GM21528 (cell line): ENCODE measurements around the gene CHCHD1.
"Not testable (repeated sequence)": the region's sequence is repeated elsewhere in the genome, so short reads cannot be mapped to it uniquely, and the experiment has no call there.

Experiments used
- ATAC-seq: cut with Tn5 transposase; IDR thresholded peaks from one replicate; pipeline ENCODE4 v1.9.1; 2021; ENCODE audit warnings: mild to moderate bottlenecking, moderate library complexity; ENCODE audit not compliant: unreplicated experiment, low FRiP score

CHCHD1 gene

DNA sequence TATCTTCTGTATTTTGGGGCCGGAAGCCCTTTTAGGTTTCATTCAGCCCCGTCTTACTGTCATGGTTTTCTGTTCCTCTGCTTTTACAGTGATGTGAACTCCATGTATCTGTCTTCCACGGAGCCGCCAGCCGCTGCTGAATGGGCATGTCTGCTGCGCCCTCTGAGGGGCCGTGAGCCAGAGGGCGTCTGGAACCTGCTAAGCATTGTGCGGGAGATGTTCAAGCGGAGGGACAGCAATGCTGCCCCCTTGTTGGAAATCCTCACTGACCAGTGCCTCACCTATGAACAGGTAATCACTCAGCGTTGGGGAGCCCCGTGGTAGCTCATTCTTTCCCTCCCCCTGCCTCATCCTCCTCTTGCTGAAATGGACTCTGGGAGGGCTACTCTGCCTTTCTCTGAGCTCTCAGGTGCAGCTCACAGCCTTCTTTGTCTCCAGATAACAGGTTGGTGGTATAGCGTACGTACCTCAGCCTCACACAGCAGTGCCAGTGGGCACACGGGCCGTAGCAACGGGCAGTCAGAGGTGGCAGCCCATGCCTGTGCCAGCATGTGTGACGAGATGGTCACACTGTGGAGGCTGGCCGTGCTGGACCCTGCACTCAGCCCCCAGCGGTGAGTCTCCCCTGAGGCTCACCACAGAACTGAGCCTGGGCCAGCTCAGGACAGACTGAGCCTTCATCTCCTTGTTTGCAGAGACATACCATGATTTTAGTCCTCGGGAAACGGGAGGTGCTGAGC is 9.2 kb downstream of the CHCHD1 start:
- ATAC-seq, result no peak

DNA sequence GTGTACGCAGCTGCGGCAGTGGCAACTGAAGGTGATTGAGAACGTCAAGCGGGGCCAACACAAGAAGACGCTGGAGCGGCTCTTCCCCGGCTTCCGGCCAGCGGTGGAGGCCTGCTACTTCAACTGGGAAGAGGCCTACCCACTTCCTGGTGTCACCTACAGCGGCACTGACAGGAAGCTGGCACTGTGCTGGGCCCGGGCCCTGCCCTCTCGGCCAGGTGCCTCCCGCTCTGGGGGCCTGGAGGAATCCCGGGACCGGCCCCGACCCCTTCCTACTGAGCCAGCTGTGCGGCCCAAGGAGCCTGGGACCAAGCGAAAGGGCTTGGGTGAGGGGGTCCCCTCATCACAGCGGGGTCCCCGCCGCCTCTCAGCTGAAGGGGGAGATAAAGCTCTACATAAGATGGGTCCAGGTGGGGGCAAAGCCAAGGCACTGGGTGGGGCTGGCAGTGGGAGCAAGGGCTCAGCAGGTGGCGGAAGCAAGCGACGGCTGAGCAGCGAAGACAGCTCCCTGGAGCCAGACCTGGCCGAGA is 10.1 kb downstream of the CHCHD1 start:
- no peak for ATAC-seq

DNA sequence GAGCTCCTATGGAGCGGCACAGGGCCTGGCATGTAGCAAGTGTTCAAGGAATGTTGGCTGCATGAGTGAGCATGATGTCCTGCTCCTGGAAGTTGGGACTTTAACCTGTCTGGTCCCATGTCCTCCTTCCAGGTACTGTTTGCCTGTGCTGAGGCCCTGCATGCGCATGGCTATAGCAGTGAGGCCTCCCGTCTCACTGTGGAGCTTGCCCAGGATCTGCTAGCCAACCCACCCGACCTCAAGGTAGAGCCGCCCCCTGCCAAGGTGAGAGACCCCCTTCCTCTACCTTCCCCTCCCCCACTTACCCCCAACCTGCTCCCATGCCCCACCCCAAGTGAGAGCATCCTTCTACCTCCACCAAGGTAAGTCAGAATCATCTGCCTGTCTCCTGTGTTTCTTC is 11.6 kb downstream of the CHCHD1 start:
- no peak for ATAC-seq

DNA sequence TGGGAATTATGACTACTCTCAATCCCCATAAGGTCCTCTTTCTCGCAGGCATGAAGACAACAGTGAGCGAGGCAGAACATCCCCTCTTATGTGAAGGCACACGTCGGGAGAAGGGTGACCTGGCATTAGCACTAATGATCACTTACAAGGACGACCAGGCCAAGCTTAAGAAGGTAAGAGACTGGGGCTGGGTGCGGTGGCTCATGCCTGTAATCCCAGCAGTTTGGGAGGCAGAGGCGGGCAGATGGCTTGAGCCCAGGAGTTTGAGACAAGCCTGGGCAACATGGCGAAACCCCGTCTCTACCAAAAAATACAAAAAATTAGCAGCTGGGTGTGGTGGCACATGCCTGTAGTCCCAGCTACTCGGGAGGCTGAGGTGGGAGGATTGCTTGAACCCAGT is 13.6 kb downstream of the CHCHD1 start:
- ATAC-seq, result not testable (repeated sequence)

DNA sequence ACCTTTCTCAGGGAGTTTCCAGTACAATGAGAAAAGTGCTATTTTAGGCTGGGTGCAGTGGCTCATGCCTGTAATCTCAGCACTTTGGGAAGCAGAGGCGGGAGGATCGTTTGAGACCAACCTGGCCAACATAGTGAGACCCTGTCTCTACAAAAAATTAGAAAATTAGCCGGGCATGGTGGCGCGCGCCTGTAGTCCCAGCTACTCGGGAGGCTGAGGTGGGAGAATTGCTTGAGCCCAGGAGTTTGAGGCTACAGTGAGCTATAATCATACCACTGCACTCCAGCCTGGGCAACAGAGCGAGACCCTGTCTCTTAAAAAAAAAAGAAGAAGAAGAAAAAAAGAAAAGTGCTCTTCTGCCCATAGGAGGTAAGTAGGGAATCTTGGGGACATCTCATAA is 14.2 kb downstream of the CHCHD1 start:
- not testable (repeated sequence) for ATAC-seq

DNA sequence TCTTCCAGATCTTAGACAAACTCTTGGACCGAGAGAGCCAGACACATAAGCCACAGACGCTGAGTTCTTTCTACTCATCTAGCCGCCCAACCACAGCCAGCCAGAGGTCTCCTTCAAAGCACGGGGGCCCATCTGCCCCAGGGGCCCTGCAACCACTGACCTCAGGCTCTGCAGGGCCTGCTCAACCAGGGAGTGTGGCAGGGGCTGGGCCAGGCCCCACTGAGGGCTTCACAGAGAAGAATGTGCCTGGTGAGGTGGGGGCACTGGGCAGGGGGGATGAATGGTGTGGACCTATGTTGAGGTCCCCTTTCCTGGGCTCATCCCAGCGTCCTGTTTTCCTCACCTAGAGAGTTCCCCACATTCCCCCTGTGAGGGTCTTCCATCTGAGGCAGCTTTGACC is 14.9 kb downstream of the CHCHD1 start:
- no peak for ATAC-seq

DNA sequence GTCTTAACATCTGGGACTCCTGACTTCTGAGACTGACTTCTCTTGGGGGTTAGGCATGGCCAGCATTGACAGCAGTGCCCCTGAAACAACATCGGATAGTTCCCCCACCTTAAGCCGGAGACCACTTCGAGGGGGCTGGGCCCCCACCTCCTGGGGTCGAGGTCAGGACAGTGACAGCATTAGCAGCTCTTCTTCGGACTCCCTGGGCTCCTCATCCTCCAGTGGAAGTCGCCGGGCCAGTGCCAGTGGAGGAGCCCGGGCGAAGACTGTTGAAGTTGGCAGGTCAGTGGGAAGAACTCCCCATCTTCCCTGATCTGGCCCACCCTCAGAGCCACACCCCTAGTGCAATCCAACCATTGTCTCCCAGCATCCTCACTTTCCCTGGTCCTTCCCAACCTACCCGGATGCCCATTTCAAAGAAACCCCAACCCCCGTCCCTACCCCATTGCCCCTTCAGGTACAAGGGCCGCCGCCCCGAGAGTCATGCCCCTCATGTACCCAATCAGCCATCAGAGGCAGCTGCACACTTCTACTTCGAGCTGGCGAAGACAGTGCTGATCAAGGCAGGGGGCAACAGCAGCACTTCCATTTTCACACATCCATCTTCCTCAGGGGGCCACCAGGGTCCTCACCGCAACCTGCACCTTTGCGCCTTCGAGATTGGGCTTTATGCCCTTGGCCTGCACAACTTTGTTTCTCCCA is 15.6 kb downstream of the CHCHD1 start:
- no peak for ATAC-seq

DNA sequence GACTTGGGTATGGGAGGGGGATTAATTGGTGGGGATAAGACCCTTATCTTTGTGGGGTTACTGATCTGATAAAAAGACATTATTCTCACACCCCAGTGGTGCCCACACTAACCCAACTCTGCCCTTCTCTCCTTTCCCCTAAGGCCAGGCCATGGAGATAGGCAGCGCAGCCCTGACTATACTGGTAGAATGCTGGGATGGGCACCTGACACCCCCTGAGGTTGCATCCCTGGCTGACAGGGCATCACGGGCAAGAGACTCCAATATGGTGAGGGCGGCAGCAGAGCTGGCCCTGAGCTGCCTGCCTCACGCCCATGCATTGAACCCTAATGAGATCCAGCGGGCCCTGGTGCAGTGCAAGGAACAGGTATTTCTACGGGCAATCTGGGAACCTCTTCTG is 16.2 kb downstream of the CHCHD1 start:
- no peak for ATAC-seq

DNA sequence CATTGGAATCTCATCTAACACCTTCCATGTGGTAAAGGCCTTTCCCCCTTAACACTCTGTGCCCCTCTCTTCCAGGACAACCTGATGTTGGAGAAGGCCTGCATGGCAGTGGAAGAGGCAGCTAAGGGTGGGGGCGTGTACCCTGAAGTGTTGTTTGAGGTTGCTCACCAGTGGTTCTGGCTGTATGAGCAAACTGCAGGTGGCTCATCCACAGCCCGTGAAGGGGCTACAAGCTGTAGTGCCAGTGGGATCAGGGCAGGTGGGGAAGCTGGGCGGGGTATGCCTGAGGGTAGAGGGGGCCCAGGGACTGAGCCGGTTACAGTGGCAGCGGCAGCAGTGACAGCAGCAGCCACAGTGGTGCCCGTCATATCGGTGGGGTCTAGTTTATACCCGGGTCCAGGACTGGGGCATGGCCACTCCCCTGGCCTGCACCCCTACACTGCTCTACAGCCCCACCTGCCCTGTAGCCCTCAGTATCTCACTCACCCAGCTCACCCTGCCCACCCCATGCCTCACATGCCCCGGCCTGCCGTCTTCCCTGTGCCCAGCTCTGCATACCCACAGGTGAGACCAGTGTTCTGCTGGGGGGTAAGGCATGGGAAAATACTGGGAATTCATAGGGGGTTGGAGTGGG is 17.2 kb downstream of the CHCHD1 start:
- ATAC-seq, result no peak

DNA sequence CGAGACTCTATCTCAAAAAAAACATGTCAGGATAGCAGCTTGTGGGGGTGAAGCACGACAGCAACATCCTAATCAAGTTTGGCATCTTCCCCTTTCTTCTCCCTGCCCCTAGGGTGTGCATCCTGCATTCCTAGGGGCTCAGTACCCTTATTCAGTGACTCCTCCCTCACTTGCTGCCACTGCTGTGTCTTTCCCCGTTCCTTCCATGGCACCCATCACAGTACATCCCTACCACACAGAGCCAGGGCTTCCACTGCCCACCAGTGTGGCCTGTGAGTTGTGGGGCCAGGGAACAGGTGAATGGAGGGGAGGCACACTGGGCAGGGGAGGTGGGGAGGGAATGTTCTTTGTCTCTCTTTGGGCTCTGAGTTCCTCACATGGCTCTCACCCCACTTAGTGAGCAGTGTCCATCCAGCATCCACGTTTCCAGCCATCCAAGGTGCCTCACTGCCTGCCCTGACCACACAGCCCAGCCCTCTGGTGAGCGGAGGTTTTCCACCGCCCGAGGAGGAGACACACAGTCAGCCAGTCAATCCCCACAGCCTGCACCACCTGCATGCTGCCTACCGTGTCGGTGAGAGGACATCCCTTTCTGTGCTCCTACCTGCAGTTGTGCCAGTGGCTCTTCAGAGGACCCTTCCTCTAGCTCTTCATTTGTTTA is 18.2 kb downstream of the CHCHD1 start:
- ATAC-seq, result no peak

DNA sequence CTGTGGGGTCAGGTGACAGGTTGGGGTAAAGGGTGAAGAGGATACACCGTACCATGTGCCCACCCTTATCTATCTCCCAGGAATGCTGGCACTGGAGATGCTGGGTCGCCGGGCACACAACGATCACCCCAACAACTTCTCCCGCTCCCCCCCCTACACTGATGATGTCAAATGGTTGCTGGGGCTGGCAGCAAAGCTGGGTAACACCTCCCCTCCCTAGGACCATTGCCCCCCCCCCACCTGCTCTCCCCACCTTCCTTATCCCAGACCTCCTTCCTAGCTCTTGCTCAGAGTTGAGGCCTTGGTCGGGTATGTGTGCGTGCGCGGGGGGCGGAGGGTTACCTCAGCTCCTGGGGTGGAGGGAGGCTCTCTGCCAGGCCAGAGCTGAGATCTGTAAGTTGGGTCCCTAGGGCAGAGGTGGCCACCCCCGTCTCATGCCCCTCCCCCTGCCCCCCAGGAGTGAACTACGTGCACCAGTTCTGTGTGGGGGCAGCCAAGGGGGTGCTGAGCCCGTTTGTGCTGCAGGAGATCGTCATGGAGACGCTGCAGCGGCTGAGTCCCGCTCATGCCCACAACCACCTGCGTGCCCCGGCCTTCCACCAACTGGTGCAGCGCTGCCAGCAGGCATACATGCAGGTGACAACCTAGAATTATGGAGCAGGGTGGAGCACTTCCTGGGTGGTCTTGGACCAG is 18.9 kb downstream of the CHCHD1 start:
- no peak for ATAC-seq

DNA sequence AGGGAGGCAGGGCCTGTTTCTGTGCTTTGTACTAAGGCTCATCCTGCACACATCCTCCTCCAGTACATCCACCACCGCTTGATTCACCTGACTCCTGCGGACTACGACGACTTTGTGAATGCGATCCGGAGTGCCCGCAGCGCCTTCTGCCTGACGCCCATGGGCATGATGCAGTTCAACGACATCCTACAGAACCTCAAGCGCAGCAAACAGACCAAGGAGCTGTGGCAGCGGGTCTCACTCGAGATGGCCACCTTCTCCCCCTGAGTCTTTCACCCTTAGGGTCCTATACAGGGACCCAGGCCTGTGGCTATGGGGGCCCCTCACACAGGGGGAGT is 19.4 kb downstream of the CHCHD1 start:
- ATAC-seq, result no peak

DNA sequence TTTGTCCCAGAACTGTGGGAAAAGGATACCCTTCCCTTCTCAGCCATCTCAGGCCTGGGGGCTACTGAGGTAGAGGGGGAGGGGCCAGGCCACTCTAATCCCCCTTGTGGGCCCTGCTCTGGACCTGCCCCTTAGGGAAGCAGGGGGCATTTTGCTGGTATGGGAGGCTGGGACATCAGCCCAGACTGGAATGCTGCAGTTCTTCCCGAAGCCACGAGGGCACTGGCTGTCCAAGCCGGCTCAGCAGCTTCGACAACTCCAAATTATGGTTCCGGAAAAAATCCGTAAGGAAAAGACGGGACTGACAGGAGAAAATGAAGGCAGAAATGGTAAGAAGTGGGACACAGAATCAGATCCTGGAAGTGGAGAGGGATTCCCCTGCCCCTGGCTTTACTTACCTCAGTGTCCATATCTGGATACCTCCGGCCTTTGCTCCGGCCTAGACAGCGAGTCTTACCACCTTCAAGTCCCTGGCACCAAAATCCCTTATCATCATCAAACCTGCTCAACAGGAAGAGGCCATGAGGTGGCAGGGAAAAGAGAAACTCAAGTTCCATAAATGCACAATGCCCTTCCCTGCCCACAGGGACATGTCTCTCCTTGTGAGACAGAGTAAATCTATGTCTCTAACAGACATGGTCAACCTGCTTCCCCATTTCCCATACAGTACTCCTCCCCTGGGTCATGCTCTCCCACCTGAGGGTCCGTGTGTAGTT is 20.6 kb downstream of the CHCHD1 start:
- no peak for ATAC-seq

DNA sequence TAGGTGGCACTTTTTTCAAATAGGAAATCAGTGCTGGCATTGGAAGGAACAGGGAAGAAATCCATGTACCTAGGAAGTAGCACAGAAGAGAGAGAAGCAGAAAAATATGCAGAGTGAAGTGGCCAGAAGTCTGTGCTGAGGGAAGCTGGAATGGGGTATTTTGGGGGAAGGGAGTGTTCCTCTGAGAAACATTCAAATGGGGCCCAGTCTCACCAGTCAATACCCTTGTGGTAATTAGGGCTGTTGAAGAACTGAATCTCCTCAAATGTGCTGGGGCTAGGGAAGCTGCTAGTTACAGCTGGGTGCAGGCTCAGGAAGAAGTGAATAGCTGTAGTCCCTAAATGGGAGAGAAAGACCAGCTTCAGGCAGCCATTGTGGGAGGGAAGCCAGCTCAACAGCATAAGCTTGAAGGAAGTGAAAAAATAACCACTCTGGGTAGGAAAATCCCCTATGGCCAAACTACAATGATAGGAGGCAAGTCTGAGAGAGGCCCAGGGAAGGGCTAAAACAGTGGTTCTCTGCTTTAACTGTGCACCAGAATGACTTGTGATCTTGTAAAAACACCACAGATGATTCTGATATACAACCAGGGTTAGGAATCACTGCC is 21.9 kb downstream of the CHCHD1 start:
- ATAC-seq, result no peak

DNA sequence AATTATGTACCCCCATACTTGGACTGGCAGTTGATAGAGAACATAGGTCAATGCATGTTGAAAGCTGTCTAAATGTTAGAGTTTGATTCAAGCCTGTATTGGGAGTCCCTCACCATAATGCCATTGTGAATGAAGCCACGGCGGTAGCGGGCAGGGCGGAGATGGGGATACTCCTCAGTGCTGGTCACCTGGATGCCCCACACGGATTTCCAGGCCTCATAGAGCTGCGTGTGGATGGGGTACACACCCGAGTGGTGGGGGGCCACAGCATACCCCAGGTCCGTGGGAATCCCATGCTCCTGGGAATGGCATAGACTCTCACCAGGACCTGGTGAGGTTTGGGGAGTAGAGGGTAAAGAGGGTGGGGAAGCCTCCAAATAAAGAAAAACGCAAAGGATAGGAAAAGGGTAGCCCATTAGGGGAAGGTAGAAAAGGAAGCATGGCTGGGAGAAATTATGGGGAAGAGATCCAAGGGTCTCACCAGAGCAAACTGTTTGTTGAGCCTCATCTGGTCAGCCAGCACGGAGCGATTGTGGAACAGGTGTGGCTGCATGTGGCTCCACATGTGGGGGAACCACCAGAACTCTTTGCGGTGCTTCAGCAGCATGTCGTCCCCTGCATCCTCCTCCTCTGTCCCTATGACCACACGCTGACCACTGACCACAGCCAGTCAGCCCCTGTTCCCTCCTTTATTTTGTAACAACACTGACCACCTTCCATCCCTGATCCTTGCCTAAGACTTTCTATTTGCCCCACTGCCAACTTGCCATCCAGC is 24.5 kb downstream of the CHCHD1 start:
- no peak for ATAC-seq

DNA sequence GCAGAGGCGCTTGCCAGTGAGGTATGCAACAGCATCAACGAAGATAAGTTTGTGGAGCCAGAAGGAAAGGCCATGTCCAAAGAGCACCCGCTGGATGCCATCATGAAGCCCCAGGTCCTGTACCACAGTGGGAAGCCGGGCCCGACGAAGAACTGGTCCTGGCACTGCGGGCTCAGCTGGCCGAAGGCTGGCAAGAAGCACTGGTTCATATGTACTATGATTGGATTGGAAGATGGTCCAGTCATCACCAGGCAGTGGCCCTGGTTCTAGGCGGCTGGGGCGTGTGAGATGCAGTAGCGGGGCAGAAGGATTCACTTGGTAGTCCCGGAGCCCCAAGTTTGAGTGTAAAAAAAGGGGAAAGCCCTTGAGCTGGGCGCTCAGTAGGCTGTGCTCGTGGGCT is 25.6 kb downstream of the CHCHD1 start:
- ATAC-seq, result no peak

DNA sequence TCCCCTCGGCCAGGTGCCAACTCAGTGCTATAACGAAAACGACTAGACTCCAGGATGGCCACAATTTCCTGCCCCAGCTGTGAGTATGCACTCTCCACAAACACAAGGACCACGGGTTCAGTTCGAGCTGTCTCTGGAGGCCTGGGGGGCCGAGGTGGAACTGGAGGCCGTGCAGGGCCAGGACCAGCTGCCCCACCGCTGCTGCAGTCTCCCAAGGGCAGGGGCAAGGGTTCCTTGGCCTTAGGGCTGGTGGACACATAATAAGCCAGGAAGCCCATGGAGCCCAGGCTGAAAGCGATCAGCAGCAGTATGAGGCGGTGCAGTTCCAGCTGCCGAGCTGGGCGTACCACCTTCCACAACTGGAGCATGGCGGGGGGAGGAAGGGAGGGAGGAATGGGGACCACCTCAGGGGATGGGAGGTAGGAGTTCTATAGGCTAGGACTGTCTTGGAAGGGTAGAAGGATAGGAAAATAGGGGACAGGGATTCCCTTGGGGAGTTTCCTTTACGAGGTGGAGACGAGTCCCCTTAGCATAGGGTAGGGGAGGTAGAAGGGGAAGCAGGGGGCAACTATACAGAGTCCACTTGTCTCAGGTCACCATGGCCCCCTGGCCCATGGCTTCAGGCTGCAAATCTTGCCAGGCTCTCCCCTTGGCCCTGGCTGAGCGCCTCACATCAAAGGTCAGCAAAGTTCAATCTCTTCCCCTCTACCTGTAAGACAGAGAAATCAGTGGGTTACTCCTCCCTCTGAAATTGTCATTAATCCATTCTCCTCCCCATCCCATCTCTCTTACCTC is 26.4 kb downstream of the CHCHD1 start:
- no peak for ATAC-seq
